ENCODE results near the gene GYS2.
"Not testable (repeated sequence)": the region's sequence is repeated elsewhere in the genome, so short reads cannot be mapped to it uniquely, and the experiment has no call there.

- TF ChIP-seq ATF1 (CRISPR knock-in tag; IDR thresholded peaks at IDR 0.05); ATF1 (tag; IDR thresholded peaks at IDR 0.05); USF1 (CRISPR knock-in tag; IDR thresholded peaks at IDR 0.05); EHMT2 (IDR thresholded peaks at IDR 0.05); ZNF512 (tag; IDR thresholded peaks at IDR 0.05); PRDM10 (IDR thresholded peaks at IDR 0.05; ENCODE audit: partially characterized antibody); FOXK1 (CRISPR knock-in tag; IDR thresholded peaks at IDR 0.05; ENCODE audit: borderline replicate concordance); POU5F1 (IDR thresholded peaks at IDR 0.05; ENCODE audit: borderline replicate concordance, low read depth, low read length, partially characterized antibody); REST (IDR thresholded peaks at IDR 0.05; ENCODE audit: borderline replicate concordance); REST (CRISPR knock-in tag; IDR thresholded peaks at IDR 0.05; ENCODE audit: low read depth); SMARCA4 (IDR thresholded peaks at IDR 0.05); GABPA (tag; conservative IDR thresholded peaks at IDR 0.05; ENCODE audit: low read depth): not testable (repeated sequence)
Measured at GRCh38 chr12:21584403-21585182, 20.1 kb downstream of the GYS2 start.

All from K562 (cell line).